MCF 10A (cell line): ENCODE data around the gene HIRIP3. TPM values are rescaled to one million over a fixed set of nuclear protein-coding genes. Genes with fewer than 3 reads are reported as not detected.

Experiments used
- BruUV-seq: library from RNA; stranded (reverse); fragments of 400-500 nt; replicated peaks from 2 replicates; lab custom pipeline; 2021; lab: Mats Ljungman, UMichigan
- CTCF ChIA-PET: fragments of 300-600 bp; sonication (Branson Sonifier 250); formaldehyde crosslinking; extraction: SDS; loops from one replicate; lab custom pipeline; 2021; ENCODE audit warnings: antibody characterized with exemption, inconsistent platforms; lab: Yijun Ruan, JAX
- POLR2A ChIA-PET: fragments of 300-600, 350-650 bp; sonication (Branson Sonifier 250); formaldehyde crosslinking; extraction: SDS; loops from one replicate; lab custom pipeline; 2020; ENCODE audit warnings: antibody characterized with exemption, inconsistent platforms; lab: Yijun Ruan, JAX
- DNase-seq: peaks from one replicate; pipeline ENCODE4 v3.0.0-alpha.2; 2018; ENCODE audit not compliant: unreplicated experiment
- H3K27ac Mint-ChIP-seq: one replicate; pipeline ENCODE4 v1.8.0; 2022; ENCODE audit warnings: mild to moderate bottlenecking, low read depth, mixed read lengths; ENCODE audit not compliant: unreplicated experiment
- H3K27me3 Mint-ChIP-seq: one replicate; pipeline ENCODE4 v1.8.0; 2022; ENCODE audit warnings: mixed read lengths; ENCODE audit not compliant: insufficient read depth, unreplicated experiment
- H3K36me3 Mint-ChIP-seq: one replicate; pipeline ENCODE4 v1.8.0; 2022; ENCODE audit warnings: mild to moderate bottlenecking, moderate library complexity, mixed read lengths; ENCODE audit not compliant: insufficient read depth, unreplicated experiment
- H3K4me1 Mint-ChIP-seq: one replicate; pipeline ENCODE4 v1.8.0; 2022; ENCODE audit warnings: mixed read lengths; ENCODE audit not compliant: insufficient read depth, unreplicated experiment
- H3K4me3 Mint-ChIP-seq: one replicate; pipeline ENCODE4 v1.8.0; 2022; ENCODE audit warnings: mild to moderate bottlenecking, moderate library complexity, mixed read lengths; ENCODE audit not compliant: unreplicated experiment
- H3K9me3 Mint-ChIP-seq: one replicate; pipeline ENCODE4 v1.8.0; 2022; ENCODE audit warnings: mixed read lengths; ENCODE audit not compliant: unreplicated experiment
- intact Hi-C: fragments of 100-400 bp; cut with micrococcal nuclease; formaldehyde crosslinking; loops from 2 replicates; pipeline ENCODE4 v1.14.1; 2022
- total RNA-seq: library from RNA; stranded (reverse); gene quantifications from 2 replicates; pipeline ENCODE4 v1.2.3, GENCODE V29; 2022
- TF ChIP-seq, protein P1 (sequence below): fragments of 200-600 bp; IDR thresholded peaks from one replicate; pipeline ENCODE4 v1.8.0; 2022; ENCODE audit warnings: antibody characterized with exemption, mild to moderate bottlenecking; ENCODE audit not compliant: unreplicated experiment

HIRIP3 gene
- total RNA-seq, 1 experiment from 2014 or later = 20.7 TPM

DNA sequence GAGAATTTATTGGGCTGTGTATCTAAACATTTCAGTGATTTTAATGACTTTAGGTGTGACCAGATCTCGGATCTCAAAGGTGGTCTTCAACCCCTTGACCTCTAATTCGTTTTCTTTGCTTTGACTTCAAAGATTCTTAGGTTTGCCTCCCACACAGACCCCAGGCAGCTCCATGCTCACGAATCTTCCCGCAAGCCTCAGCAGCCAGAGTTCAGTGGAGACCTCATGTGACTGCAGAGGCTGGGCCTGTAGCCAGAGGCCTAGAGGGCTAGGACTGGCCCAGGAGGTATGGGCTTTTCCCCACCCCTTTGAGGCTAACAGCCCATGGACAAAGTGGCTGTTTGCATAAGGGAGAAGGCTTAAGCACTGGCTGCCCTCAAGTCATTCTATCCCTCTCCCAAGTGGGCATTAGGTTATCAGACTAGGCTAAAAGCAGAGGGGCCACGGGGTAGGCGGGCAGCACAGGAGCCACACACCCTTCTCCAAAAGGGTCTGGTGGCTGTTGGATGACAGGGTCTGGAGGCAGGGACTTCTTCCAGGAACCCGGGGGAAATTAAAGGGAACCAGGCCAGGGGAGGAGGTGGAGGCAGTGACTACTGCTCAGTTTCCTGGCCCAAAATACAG lies 3.0 kb downstream of the HIRIP3 start:
- DNase-seq = no peak
- POLR2A ChIA-PET = interaction anchor here (1.0 to 5.0 kb wide), 3 partner anchors 12 to 31 kb away, joined by 3 to 72 read pairs (median 3); partner anchors contain the start of gene TAOK2
- TF ChIP-seq, protein P1, sequence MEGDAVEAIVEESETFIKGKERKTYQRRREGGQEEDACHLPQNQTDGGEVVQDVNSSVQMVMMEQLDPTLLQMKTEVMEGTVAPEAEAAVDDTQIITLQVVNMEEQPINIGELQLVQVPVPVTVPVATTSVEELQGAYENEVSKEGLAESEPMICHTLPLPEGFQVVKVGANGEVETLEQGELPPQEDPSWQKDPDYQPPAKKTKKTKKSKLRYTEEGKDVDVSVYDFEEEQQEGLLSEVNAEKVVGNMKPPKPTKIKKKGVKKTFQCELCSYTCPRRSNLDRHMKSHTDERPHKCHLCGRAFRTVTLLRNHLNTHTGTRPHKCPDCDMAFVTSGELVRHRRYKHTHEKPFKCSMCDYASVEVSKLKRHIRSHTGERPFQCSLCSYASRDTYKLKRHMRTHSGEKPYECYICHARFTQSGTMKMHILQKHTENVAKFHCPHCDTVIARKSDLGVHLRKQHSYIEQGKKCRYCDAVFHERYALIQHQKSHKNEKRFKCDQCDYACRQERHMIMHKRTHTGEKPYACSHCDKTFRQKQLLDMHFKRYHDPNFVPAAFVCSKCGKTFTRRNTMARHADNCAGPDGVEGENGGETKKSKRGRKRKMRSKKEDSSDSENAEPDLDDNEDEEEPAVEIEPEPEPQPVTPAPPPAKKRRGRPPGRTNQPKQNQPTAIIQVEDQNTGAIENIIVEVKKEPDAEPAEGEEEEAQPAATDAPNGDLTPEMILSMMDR = no peak
- Mint-ChIP-seq H3K36me3 (peaks cover 35% of the 10 kb centered on the region), H3K27ac (no peak overlapping the region), H3K4me1 (peaks cover 11% of the 10 kb centered on the region), H3K4me3 (no peak overlapping the region), H3K9me3 (no peaks in the 10 kb centered on the region), H3K27me3 (no peaks in the 10 kb centered on the region)
- CTCF ChIA-PET = interaction anchor here (0.6 to 1.1 kb wide), 5 partner anchors 10 to 292 kb away, joined by 3 to 4 read pairs (median 3); no protein-coding TSS in a partner anchor
- intact Hi-C loops = no loop called here
- BruUV-seq = no TSS peak

DNA sequence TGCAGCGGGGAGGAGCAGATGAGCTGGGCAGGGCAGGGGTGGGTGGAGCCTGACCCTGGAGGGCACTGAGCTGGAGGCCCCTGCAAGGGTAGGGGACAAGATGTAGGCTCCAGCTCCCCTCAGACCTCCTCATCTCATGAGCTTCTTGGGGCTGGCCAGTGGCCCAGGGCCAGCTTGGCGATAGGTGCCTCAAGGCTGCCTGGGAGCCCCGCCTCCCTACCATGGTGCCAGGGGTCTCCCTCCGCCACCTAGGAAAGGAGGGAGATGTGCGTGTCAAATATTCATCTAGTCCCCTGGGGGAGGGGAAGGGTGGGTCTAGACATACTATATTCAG lies 3.9 kb downstream of the HIRIP3 start:
- Mint-ChIP-seq H3K4me3 (no peak overlapping the region), H3K4me1 (peaks cover 11% of the 10 kb centered on the region), H3K9me3 (no peaks in the 10 kb centered on the region), H3K36me3 (peaks cover 31% of the 10 kb centered on the region), H3K27me3 (no peaks in the 10 kb centered on the region), H3K27ac (no peak overlapping the region)
- DNase-seq = no peak
- BruUV-seq = no TSS peak
- intact Hi-C loops = no loop called here
- POLR2A ChIA-PET = no interaction called here
- TF ChIP-seq, protein P1 = no peak
- CTCF ChIA-PET = no interaction called here

DNA sequence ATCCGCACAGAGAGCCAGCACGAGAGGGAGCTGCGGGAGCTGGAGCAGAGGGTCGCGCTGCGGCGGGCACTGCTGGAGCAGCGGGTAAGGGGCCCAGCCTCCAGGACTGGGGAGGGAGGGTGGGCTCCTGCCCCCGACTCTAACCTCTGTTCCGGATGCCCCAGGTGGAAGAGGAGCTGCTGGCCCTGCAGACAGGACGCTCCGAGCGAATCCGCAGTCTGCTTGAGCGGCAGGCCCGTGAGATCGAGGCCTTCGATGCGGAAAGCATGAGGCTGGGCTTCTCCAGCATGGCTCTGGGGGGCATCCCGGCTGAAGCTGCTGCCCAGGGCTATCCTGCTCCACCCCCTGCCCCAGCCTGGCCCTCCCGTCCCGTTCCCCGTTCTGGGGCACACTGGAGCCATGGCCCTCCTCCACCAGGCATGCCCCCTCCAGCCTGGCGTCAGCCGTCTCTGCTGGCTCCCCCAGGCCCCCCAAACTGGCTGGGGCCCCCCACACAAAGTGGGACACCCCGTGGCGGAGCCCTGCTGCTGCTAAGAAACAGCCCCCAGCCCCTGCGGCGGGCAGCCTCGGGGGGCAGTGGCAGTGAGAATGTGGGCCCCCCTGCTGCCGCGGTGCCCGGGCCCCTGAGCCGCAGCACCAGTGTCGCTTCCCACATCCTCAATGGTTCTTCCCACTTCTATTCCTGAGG lies 4.4 kb downstream of the HIRIP3 start:
- intact Hi-C loops = no loop called here
- Mint-ChIP-seq H3K4me1 (peaks cover 11% of the 10 kb centered on the region), H3K4me3 (no peak overlapping the region), H3K36me3 (peaks cover 30% of the 10 kb centered on the region), H3K27ac (no peak overlapping the region), H3K27me3 (no peaks in the 10 kb centered on the region), H3K9me3 (no peaks in the 10 kb centered on the region)
- ChIA-PET CTCF (no interaction called here), POLR2A (no interaction called here)
- no TSS peak for BruUV-seq
- DNase-seq = no peak
- TF ChIP-seq, protein P1 = no peak

DNA sequence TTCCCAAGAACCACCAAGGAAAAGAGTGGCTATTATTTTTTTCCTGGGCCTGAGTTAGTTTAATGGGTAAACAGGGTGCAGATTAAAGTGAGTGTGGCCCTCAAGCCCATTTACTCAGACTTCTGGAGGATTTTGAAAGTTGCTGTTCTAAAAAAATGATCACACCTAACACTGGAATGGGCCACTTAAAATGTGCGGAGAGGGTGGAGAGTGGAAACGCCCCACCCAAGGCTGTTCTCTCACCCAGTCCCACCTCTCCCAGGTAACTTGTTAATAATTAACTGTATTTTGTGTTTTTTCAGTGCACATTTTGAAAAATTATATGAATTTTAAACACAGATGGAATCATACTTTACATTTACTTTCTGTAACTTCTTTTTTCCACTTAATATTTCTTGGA lies 5.4 kb downstream of the HIRIP3 start:
- BruUV-seq = no TSS peak
- Mint-ChIP-seq H3K27me3 (no peaks in the 10 kb centered on the region), H3K4me3 (no peak overlapping the region), H3K9me3 (no peaks in the 10 kb centered on the region), H3K4me1 (peaks cover 11% of the 10 kb centered on the region), H3K36me3 (peaks cover 35% of the 10 kb centered on the region), H3K27ac (no peak overlapping the region)
- ChIA-PET CTCF (no interaction called here), POLR2A (interaction anchor here (0.8 to 1.1 kb wide), 2 partner anchors 16 to 46 kb away, joined by 3 read pairs; no protein-coding TSS in a partner anchor)
- DNase-seq = no peak
- intact Hi-C loops = no loop called here
- TF ChIP-seq, protein P1 = no peak
